Measurements from ENCODE around the gene BTBD9. TPM values are rescaled to one million over a fixed set of nuclear protein-coding genes. Genes with fewer than 3 reads are reported as not detected.

The BTBD9 gene
- total and polyA plus RNA-seq, 9 of the 15 experiments (the other 6 are each of a cell fraction or from before 2014, with no cell fraction given): 0.08 to 1.6 (median 0.58) TPM

GRCh38 chr6:38118791-38119365, 520.9 kb downstream of the BTBD9 start:
- Histone ChIP-seq H4K20me1 (replicated peaks; ENCODE audit: control insufficient read depth, insufficient read depth, low read length) (peaks cover 2% of the 10 kb centered on the region; the same call in 1 of the 2 replicates), H3K4me2 (ENCODE audit: insufficient read depth, low read length) (no peak overlapping the region), H3K27ac (ENCODE audit: extremely low read depth, low read depth, low read length) (no peak overlapping the region), H3K79me2 (ENCODE audit: control insufficient read depth, insufficient read depth, low read length) (no peaks in the 10 kb centered on the region), H3K36me3 (ENCODE audit: control insufficient read depth, insufficient read depth, low read length) (peaks cover 11% of the 10 kb centered on the region; the same call in 2 of the 3 replicates), H2AFZ (ENCODE audit: low read depth, low read length) (no peak overlapping the region), H3K4me3 (no peak overlapping the region), H3K9me3 (replicated peaks; ENCODE audit: control insufficient read depth, insufficient read depth, low read depth, low read length) (no peaks in the 10 kb centered on the region), H3K27me3 (ENCODE audit: control insufficient read depth in 2 of 2, insufficient read depth in 2 of 2, low read length in 2 of 2) (no peaks in the 10 kb centered on the region), H3K9ac (ENCODE audit: insufficient read depth in 1 of 2, low read depth in 2 of 2, low read length in 2 of 2) (no peak overlapping the region), H3K4me1 (replicated peaks in 1 of 2; ENCODE audit: control insufficient read depth in 2 of 2, insufficient read depth in 2 of 2, low read length in 2 of 2) (no peaks in the 10 kb centered on the region), H3K9me1 (ENCODE audit: control insufficient read depth, insufficient read depth, low read length) (no peaks in the 10 kb centered on the region)
- ChIA-PET CTCF (ENCODE audit: low intra/inter-chr PET ratio) (no interaction called here), POLR2A (interaction anchor here (1.5 kb wide), 1 partner anchor 8 kb away, joined by 4 read pairs; no protein-coding TSS in a partner anchor)
- FAIRE-seq (no peak), DNase-seq (ENCODE audit: extremely low read depth in 1 of 4, low spot score in 3 of 4) (no peak), ATAC-seq (no peak)
- in situ Hi-C loops (cut with MboI) (no loop called here), intact Hi-C loops (cut with micrococcal nuclease) (no loop called here)
- no peak for TF ChIP-seq ASH1L (IDR thresholded peaks at IDR 0.05; ENCODE audit: borderline replicate concordance, low read depth, partially characterized antibody)
- TF ChIP-seq MCM2 (IDR thresholded peaks at IDR 0.05; ENCODE audit: low read depth): no peak
- WGBS (ENCODE audit: insufficient coverage, low coverage, missing lambda C conversion rate): 79% methylated on average over 2 of the region's 2 CpGs
- BruUV-seq (replicated peaks): no TSS peak

Small RNA genes lying within 50 kb of the gene (small RNA-seq; reads per million reads assigned to genes)
- gene RF00019 (not detected), gene RF00279 (not detected)

Other genes with a start within 250 kb of the BTBD9 start
- 185 and 193 TPM in 2 replicates for gene GLO1, start 63.2 kb upstream of the BTBD9 start, total RNA-seq (2014; rRNA removed)
- 268 and 311 TPM in 2 replicates for gene GLO1, start 63.2 kb upstream of the BTBD9 start, total RNA-seq (2014; rRNA removed; fragmentation: Illumina TruSeq; extraction: Trizol)
- 234 and 252 TPM in 2 replicates for gene GLO1, start 63.2 kb upstream of the BTBD9 start, total RNA-seq (2015; rRNA removed; fragmentation: Illumina TruSeq; extraction: Trizol)
- 171 and 173 TPM in 2 replicates for gene GLO1, start 63.2 kb upstream of the BTBD9 start, total RNA-seq (2021)
- 253 and 331 TPM in 2 replicates for gene GLO1, start 63.2 kb upstream of the BTBD9 start, polyA plus RNA-seq (2011; rRNA removed)
- gene GLO1, start 63.2 kb upstream of the BTBD9 start, polyA plus RNA-seq (2014; fragmentation: Illumina TruSeq; extraction: Trizol): 239 and 261 TPM in 2 replicates
- 100 to 1,000 TPM; 155 to 203 TPM for gene GLO1, start 63.2 kb upstream of the BTBD9 start, polyA plus RNA-seq (2014; fragmentation: Nextera tagmentation; extraction: Ambion mirVana)
- gene GLO1, start 63.2 kb upstream of the BTBD9 start, polyA plus RNA-seq (2014; rRNA removed): 201 and 204 TPM in 2 replicates
- 1.3 and 1.4 TPM in 2 replicates for gene DNAH8, start 75.4 kb upstream of the BTBD9 start, total RNA-seq (2014; rRNA removed)
- gene DNAH8, start 75.4 kb upstream of the BTBD9 start, total RNA-seq (2014; rRNA removed; fragmentation: Illumina TruSeq; extraction: Trizol): 3.9 and 4.2 TPM in 2 replicates
- gene DNAH8, start 75.4 kb upstream of the BTBD9 start, total RNA-seq (2015; rRNA removed; fragmentation: Illumina TruSeq; extraction: Trizol): 2.7 and 3.0 TPM in 2 replicates
- gene DNAH8, start 75.4 kb upstream of the BTBD9 start, total RNA-seq (2021): 2.8 and 2.9 TPM in 2 replicates
- 4.2 and 6.8 TPM in 2 replicates for gene DNAH8, start 75.4 kb upstream of the BTBD9 start, polyA plus RNA-seq (2011; rRNA removed)
- 1.9 and 2.2 TPM in 2 replicates for gene DNAH8, start 75.4 kb upstream of the BTBD9 start, polyA plus RNA-seq (2014; fragmentation: Illumina TruSeq; extraction: Trizol)
- 1 to 10 TPM; 1.2 to 1.3 TPM for gene DNAH8, start 75.4 kb upstream of the BTBD9 start, polyA plus RNA-seq (2014; fragmentation: Nextera tagmentation; extraction: Ambion mirVana)
- 2.5 and 4.0 TPM in 2 replicates for gene DNAH8, start 75.4 kb upstream of the BTBD9 start, polyA plus RNA-seq (2014; rRNA removed)